Epithelial cell of prostate (primary cell): ENCODE measurements around the gene ERC2.

Source experiments
- DNase-seq: peaks from one replicate; pipeline ENCODE4 v3.0.0-alpha.2; 2011; ENCODE audit warnings: low read depth, low spot score
- H3K27ac ChIP-seq: fragments of 450-650 bp; 2 replicates; pipeline ENCODE4 v1.5.1; 2017; ENCODE audit warnings: mild to moderate bottlenecking

Gene ERC2

GRCh38 chr3:56136514-56136913 lies 331.8 kb downstream of the ERC2 start:
- no peak for DNase-seq
- no peak overlapping the region for H3K27ac ChIP-seq

GRCh38 chr3:56135941-56136340 lies 332.3 kb downstream of the ERC2 start:
- no peak overlapping the region for H3K27ac ChIP-seq
- no peak for DNase-seq

- DNase-seq, result no peak
- no peak overlapping the region for H3K27ac ChIP-seq
Observed at GRCh38 chr3:56133423-56133822, 334.8 kb downstream of the ERC2 start.

GRCh38 chr3:56132762-56133161 lies 335.5 kb downstream of the ERC2 start:
- H3K27ac ChIP-seq, result no peak overlapping the region
- DNase-seq, result no peak

- peak; percentile 75 for DNase-seq
- H3K27ac ChIP-seq, result no peak overlapping the region
Observed at GRCh38 chr3:56131974-56132590, 336.2 kb downstream of the ERC2 start.

- no peak overlapping the region for H3K27ac ChIP-seq
- DNase-seq, result no peak
Observed at GRCh38 chr3:56130036-56130435, 338.2 kb downstream of the ERC2 start.

GRCh38 chr3:56126632-56127031 lies 341.6 kb downstream of the ERC2 start:
- no peak overlapping the region for H3K27ac ChIP-seq
- DNase-seq, result no peak

- no peak overlapping the region for H3K27ac ChIP-seq
- DNase-seq, result no peak
Observed at GRCh38 chr3:56125358-56126005, 342.8 kb downstream of the ERC2 start.

- no peak overlapping the region for H3K27ac ChIP-seq
Observed at GRCh38 chr3:56124546-56124945, 343.7 kb downstream of the ERC2 start.

GRCh38 chr3:56123487-56123886 lies 344.8 kb downstream of the ERC2 start:
- no peak for DNase-seq
- no peak overlapping the region for H3K27ac ChIP-seq

More at GRCh38 chr3:56124546-56124945, 343.7 kb downstream of the ERC2 start:
- no peak for DNase-seq

GRCh38 chr3:56122911-56123310 lies 345.4 kb downstream of the ERC2 start:
- no peak overlapping the region for H3K27ac ChIP-seq

GRCh38 chr3:56121716-56122115 lies 346.6 kb downstream of the ERC2 start:
- no peak for DNase-seq
- H3K27ac ChIP-seq, result no peak overlapping the region

More at GRCh38 chr3:56122911-56123310, 345.4 kb downstream of the ERC2 start:
- no peak for DNase-seq

GRCh38 chr3:56119575-56120349 lies 348.5 kb downstream of the ERC2 start:
- DNase-seq, result no peak

GRCh38 chr3:56118968-56119367 lies 349.3 kb downstream of the ERC2 start:
- no peak for DNase-seq
- no peak overlapping the region for H3K27ac ChIP-seq

More at GRCh38 chr3:56119575-56120349, 348.5 kb downstream of the ERC2 start:
- H3K27ac ChIP-seq, result no peak overlapping the region

- H3K27ac ChIP-seq, result no peak overlapping the region
- DNase-seq, result no peak
Observed at GRCh38 chr3:56115698-56116097, 352.6 kb downstream of the ERC2 start.

GRCh38 chr3:56115199-56115598 lies 353.1 kb downstream of the ERC2 start:
- H3K27ac ChIP-seq, result no peak overlapping the region
- no peak for DNase-seq

- no peak overlapping the region for H3K27ac ChIP-seq
- DNase-seq, result no peak
Observed at GRCh38 chr3:56113908-56114307, 354.4 kb downstream of the ERC2 start.

- DNase-seq, result no peak
- H3K27ac ChIP-seq, result no peak overlapping the region
Observed at GRCh38 chr3:56113231-56113630, 355.0 kb downstream of the ERC2 start.

- no peak for DNase-seq
- no peak overlapping the region for H3K27ac ChIP-seq
Observed at GRCh38 chr3:56111606-56112304, 356.5 kb downstream of the ERC2 start.

- H3K27ac ChIP-seq, result no peak overlapping the region
- no peak for DNase-seq
Observed at GRCh38 chr3:56110886-56111285, 357.4 kb downstream of the ERC2 start.

- no peak for DNase-seq
- H3K27ac ChIP-seq, result no peak overlapping the region
Observed at GRCh38 chr3:56107157-56107556, 361.1 kb downstream of the ERC2 start.
